NT2/D1 (cell line): ENCODE measurements around the gene C12orf54.
"Not testable (repeated sequence)": the region's sequence is repeated elsewhere in the genome, so short reads cannot be mapped to it uniquely, and the experiment has no call there.

Source experiments
- DNase-seq: peaks from one replicate; pipeline ENCODE4 v3.0.0-alpha.2; 2011; ENCODE audit warnings: low read depth, low spot score
- H3K27me3 ChIP-seq: 2 replicates; pipeline ENCODE4 v1.6.0; 2011; ENCODE audit warnings: mild to moderate bottlenecking; ENCODE audit not compliant: insufficient read length, insufficient read depth
- H3K36me3 ChIP-seq: 2 replicates; pipeline ENCODE4 v1.6.1; 2011; ENCODE audit warnings: mild to moderate bottlenecking, low read length, mixed read lengths; ENCODE audit not compliant: insufficient read depth, insufficient read length
- H3K4me1 ChIP-seq: 2 replicates; pipeline ENCODE4 v1.5.1; 2011; ENCODE audit not compliant: insufficient read depth, insufficient read length
- H3K4me3 ChIP-seq: 2 replicates; pipeline ENCODE4 v1.5.1; 2011; ENCODE audit warnings: low read depth; ENCODE audit not compliant: insufficient read length
- H3K9ac ChIP-seq: 2 replicates; pipeline ENCODE4 v1.6.0; 2011; ENCODE audit warnings: low read depth; ENCODE audit not compliant: insufficient read length
- H3K9me3 ChIP-seq: 2 replicates; pipeline ENCODE4 v1.5.1; 2011; ENCODE audit warnings: mild to moderate bottlenecking, low read length; ENCODE audit not compliant: insufficient read depth
- SUZ12 ChIP-seq: IDR thresholded peaks from 2 replicates; pipeline ENCODE4 v1.6.1; 2011; ENCODE audit not compliant: insufficient read length, insufficient read depth; ENCODE audit errors: extremely low read depth
- YY1 ChIP-seq: IDR thresholded peaks from 2 replicates; pipeline ENCODE4 v1.6.1; 2011; ENCODE audit not compliant: insufficient read length, insufficient read depth
- ZNF274 ChIP-seq: IDR thresholded peaks from 2 replicates; pipeline ENCODE4 v1.6.1; 2011; ENCODE audit warnings: mild to moderate bottlenecking, low read depth, low read length

Gene C12orf54

DNA sequence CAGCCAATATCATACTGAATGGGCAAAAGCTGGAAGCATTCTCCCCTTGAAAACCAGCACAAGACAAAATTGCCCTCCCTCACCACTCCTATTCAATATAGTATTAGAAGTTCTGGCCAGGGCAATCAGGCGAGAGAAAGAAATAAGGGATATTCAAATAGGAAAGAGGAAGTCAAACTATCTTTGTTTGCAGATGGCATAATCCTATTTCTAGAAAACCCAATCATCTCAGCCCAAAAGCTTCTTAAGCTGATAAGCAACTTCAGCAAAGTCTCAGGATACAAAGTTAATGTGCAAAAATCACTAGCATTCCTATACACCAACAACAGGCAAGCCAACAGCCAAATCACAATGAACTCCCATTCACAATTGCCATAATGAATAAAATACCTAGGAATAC is 30.9 kb upstream of the C12orf54 start:
- no peak for TF ChIP-seq ZNF274
- TF ChIP-seq SUZ12, result no peak
- no peak for TF ChIP-seq YY1
- H3K4me1 ChIP-seq, result no peaks in the 10 kb centered on the region

DNA sequence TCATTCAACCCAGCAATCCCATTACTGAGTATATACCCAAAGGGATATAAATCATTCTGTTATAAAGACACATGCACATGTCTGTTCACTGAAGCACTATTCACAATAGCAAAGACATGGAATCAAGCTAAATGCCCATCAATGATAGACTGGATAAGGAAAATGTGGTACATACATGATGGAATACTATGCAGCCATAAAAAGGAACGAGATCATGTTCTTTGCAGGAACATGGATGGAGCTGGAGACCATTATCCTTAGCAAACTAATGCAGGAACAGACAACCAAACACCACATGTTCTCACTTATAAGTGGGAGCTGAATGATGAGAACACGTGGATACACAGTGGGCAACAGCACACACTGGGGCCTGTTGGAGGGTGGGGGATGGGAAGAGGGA is 29.3 kb upstream of the C12orf54 start:
- H3K9ac ChIP-seq, H3K27me3 ChIP-seq, H3K4me1 ChIP-seq, DNase-seq, H3K36me3 ChIP-seq, H3K4me3 ChIP-seq: not testable (repeated sequence)
- H3K9me3 ChIP-seq, result peaks cover 17% of the 10 kb centered on the region

More for the DNA sequence above, 30.9 kb upstream of the C12orf54 start:
- Histone ChIP-seq H3K36me3 (no peaks in the 10 kb centered on the region), H3K4me3 (no peak overlapping the region), H3K27me3 (no peaks in the 10 kb centered on the region), H3K9ac (no peak overlapping the region), H3K9me3 (peaks cover 17% of the 10 kb centered on the region)
- no peak for DNase-seq

DNA sequence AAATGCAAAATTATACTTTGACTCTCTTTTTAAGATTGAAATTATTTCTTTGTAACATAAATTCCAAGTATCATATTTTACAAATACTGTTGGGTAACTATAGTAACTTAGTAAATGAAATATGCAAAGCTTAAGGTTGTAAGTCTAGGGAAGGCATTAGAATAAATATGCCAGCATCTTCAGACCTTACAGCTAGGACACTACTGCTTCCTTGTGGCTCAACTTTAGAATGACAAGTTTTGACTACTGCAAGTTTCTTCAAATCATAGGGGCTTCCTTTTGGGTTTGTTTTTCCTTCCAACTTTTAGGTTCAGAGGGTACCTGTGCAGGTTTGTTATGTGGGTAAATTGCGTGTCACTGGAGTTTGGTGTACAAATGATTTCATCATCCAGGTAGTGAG is 27.6 kb upstream of the C12orf54 start:
- no peak for DNase-seq
- no peak overlapping the region for H3K9ac ChIP-seq
- TF ChIP-seq SUZ12 (no peak), YY1 (no peak)
- H3K4me1 ChIP-seq, result peaks cover 3% of the 10 kb centered on the region
- no peaks in the 10 kb centered on the region for H3K27me3 ChIP-seq
- no peaks in the 10 kb centered on the region for H3K36me3 ChIP-seq
- H3K4me3 ChIP-seq, result no peak overlapping the region
- peaks cover 5% of the 10 kb centered on the region for H3K9me3 ChIP-seq

DNA sequence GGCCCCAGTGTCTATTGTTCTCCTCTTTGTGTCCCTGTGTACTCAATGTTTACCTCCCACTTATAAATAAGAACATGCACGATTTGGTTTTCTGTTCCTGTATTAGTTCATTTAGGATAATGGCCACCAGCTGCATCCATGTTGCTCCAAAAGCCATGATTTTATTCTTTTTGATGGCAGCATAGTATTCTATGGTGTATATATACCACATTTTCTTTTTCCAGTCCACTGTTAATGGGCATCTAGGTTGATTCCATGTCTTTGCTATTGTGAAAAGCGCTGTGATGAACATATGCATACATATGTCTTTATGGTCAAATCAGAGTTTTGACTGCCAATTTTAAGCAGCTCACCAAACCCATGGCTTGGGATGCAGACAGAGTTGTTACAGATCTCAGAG is 27.2 kb upstream of the C12orf54 start:
- Histone ChIP-seq H3K4me1 (peaks cover 3% of the 10 kb centered on the region), H3K36me3 (no peaks in the 10 kb centered on the region), H3K9ac (no peak overlapping the region), H3K4me3 (no peak overlapping the region), H3K27me3 (no peaks in the 10 kb centered on the region), H3K9me3 (peaks cover under 1% of the 10 kb centered on the region)
- no peak for DNase-seq
- TF ChIP-seq YY1, result no peak
- TF ChIP-seq ZNF274, result no peak
- TF ChIP-seq SUZ12, result no peak

DNA sequence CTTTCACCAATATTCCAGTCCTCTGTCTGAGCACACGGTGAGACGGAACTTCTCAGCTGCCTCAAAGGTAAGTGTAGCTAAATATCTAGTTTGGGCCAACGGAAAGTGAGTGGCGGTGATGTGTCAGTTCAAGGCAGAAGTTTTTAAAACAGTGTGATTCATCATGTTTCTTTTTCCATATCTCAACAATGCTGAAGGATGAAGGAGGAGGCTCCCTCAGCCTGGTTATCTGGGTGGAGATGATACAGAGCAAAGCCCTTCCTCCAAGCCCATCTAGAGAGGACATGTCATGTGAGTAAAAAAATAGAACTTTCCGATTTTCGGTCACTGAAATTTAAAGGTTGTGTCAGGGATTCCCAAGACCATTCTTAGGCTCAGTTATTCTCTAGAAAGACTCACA is 23.0 kb upstream of the C12orf54 start:
- Histone ChIP-seq H3K36me3 (no peaks in the 10 kb centered on the region), H3K4me3 (no peak overlapping the region), H3K4me1 (peaks cover 3% of the 10 kb centered on the region), H3K9ac (no peak overlapping the region), H3K9me3 (no peaks in the 10 kb centered on the region; the same call in 1 of the 2 replicates), H3K27me3 (no peaks in the 10 kb centered on the region)
- no peak for TF ChIP-seq SUZ12
- no peak for TF ChIP-seq YY1
- no peak for TF ChIP-seq ZNF274
- DNase-seq, result no peak

DNA sequence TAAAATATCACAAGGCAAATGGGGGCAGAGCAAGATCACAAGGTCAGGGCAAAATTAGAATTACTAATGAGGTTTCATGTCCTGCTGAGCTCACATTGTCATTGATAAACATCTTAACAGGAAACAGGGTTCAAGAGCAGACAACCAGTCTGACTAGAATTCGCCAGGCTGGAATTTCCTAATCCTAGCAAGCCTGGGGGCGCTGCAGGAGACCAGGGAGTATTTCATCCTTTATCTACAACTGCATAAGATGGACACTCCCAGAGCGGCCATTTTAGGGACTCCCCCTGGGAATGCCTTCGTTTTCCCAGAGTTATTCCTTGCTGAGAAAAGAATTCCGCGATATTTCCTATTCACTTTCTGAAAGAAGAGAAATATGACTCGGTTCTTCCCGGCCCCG is 13.3 kb upstream of the C12orf54 start:
- H3K9ac ChIP-seq, H3K4me3 ChIP-seq, H3K36me3 ChIP-seq, H3K4me1 ChIP-seq, DNase-seq, H3K27me3 ChIP-seq: not testable (repeated sequence)
- peaks cover 49% of the 10 kb centered on the region for H3K9me3 ChIP-seq

DNA sequence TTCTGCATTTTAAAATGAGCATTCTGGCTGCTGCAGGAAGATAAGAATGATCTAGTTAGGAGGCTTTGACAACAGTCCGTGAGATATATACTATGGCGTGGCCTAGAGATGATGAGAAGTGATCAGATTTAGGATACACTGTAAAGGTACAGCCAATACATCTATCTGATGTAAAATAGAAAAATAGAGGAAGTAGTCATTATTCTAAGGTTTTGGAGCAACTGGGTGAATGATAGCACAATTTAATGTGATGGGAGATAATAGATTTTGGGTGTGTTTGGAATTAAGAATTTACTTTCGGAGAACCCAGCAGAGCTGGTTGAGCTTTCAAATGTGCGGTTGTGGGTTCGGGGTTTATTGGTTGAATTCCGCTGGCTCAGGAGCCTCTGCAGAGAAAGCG is 10.0 kb upstream of the C12orf54 start, which contains the start of gene ANP32D:
ANP32D (plus strand) TSS at position 301 of the 400 bp plus-strand sequence. CDS start 106 bp downstream, outside the sequence.
- DNase-seq, result no peak
- TF ChIP-seq YY1, result no peak
- TF ChIP-seq SUZ12, result no peak
- no peak for TF ChIP-seq ZNF274
- H3K27me3 ChIP-seq, result no peaks in the 10 kb centered on the region
- H3K9me3 ChIP-seq, result peaks cover 49% of the 10 kb centered on the region
- H3K9ac ChIP-seq, result no peak within 1 kb of the TSS
- H3K36me3 ChIP-seq, result no peaks in the 10 kb centered on the region
- no peak within 1 kb of the TSS for H3K4me3 ChIP-seq
- H3K4me1 ChIP-seq, result no peaks in the 10 kb centered on the region

DNA sequence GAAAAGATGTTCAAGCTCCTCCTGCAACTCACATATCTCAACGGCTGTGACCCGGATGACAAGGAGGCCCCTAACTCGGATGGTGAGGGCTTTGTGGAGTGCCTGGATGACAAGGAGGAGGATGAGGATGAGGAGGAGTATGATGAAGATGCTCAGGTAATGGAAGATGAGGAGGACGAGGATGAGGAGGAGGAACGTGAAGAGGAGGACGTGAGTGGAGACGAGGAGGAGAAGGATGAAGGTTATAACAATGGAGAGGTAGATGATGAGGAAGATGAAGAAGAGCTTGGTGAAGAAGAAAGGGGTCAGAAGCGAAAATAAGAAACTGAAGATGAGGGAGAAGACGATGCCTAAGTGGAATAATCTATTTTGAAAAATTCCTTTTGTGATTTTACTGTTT is 9.2 kb upstream of the C12orf54 start:
- H3K9me3 ChIP-seq, result peaks cover 41% of the 10 kb centered on the region
- no peak overlapping the region for H3K9ac ChIP-seq

DNA sequence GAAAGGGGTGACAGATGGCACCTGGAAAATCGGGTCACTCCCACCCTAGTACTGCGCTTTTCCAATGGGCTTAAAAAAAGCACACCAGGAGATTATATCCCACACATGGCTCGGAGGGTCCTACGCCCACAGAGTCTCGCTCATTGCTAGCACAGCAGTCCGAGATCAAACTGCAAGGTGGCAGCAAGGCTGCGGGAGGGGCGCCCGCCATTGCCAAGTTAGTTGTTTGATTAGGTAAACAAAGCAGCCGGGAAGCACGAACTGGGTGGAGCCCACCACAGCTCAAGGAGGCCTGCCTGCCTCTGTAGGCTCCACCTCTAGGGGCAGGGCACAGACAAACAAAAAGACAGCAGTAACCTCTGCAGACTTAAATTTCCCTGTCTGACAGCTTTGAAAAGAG is 7.8 kb upstream of the C12orf54 start:
- H3K9ac ChIP-seq, DNase-seq, H3K36me3 ChIP-seq, H3K4me1 ChIP-seq, H3K27me3 ChIP-seq, H3K4me3 ChIP-seq: not testable (repeated sequence)
- H3K9me3 ChIP-seq, result peaks cover 27% of the 10 kb centered on the region

More for the DNA sequence above, 9.2 kb upstream of the C12orf54 start:
- H3K4me1 ChIP-seq, result no peaks in the 10 kb centered on the region
- no peaks in the 10 kb centered on the region for H3K36me3 ChIP-seq
- TF ChIP-seq SUZ12 (no peak), ZNF274 (no peak), YY1 (no peak)
- DNase-seq, result no peak
- no peak overlapping the region for H3K4me3 ChIP-seq
- H3K27me3 ChIP-seq, result no peaks in the 10 kb centered on the region
